Keratinocyte (primary cell): ENCODE results near the gene BACH1. TPM values are rescaled to one million over a fixed set of nuclear protein-coding genes. Genes with fewer than 3 reads are reported as not detected.

ENCODE experiments used
- DNase-seq: peaks from one replicate; pipeline ENCODE4 v3.0.0-alpha.2; 2011; ENCODE audit warnings: low read depth, missing footprints, low spot score
- FAIRE-seq: peaks from 2 replicates; lab custom pipeline; 2011; peaks lifted over from hg19 to GRCh38; lab: Jason Lieb, UNC
- H2AFZ ChIP-seq: 2 replicates; pipeline ENCODE4 v1.6.0; 2012; ENCODE audit warnings: low read length, control low read depth, inconsistent platforms; ENCODE audit not compliant: control insufficient read depth
- H3K27ac ChIP-seq: 2 replicates; pipeline ENCODE4 v1.5.1; 2011; ENCODE audit warnings: low read length; ENCODE audit not compliant: control insufficient read depth, insufficient read depth
- H3K27me3 ChIP-seq: 3 replicates; pipeline ENCODE4 v1.6.0; 2011; ENCODE audit warnings: low read length; ENCODE audit not compliant: control insufficient read depth, insufficient read depth; ENCODE audit errors: extremely low read depth
- H3K36me3 ChIP-seq, 2 experiments: 2 replicates in 1 of 2; 3 replicates in 1 of 2; pipeline ENCODE4 v1.5.1; 2011; ENCODE audit warnings: low read length in 2 of 2, mild to moderate bottlenecking in 1 of 2; ENCODE audit not compliant: control insufficient read depth in 2 of 2, insufficient read depth in 2 of 2; ENCODE audit errors: extremely low read depth in 1 of 2
- H3K4me1 ChIP-seq: 3 replicates; pipeline ENCODE4 v1.5.1; 2011; ENCODE audit warnings: low read length; ENCODE audit not compliant: control insufficient read depth, insufficient read depth; ENCODE audit errors: extremely low read depth
- H3K4me2 ChIP-seq: 3 replicates; pipeline ENCODE4 v1.6.0; 2011; ENCODE audit warnings: low read depth, low read length; ENCODE audit not compliant: control insufficient read depth, insufficient read depth; ENCODE audit errors: extremely low read depth
- H3K4me3 ChIP-seq, 3 experiments: fragments of 200-600 bp in 1 of 3; sonication (generic) in 1 of 3; 2 replicates in 2 of 3; 3 replicates in 1 of 3; pipeline ENCODE4 v1.5.1; 2011 to 2016; ENCODE audit warnings: low read length in 3 of 3, mild to moderate bottlenecking in 3 of 3, control low read depth in 2 of 3, inconsistent platforms in 1 of 3, low read depth in 1 of 3, mixed read lengths in 1 of 3, mixed run types in 1 of 3, moderate library complexity in 1 of 3; ENCODE audit not compliant: control insufficient read depth in 2 of 3, insufficient read depth in 2 of 3; ENCODE audit errors: extremely low read depth in 1 of 3
- H3K79me2 ChIP-seq: 2 replicates; pipeline ENCODE4 v1.6.0; 2012; ENCODE audit warnings: low read length; ENCODE audit not compliant: control insufficient read depth, insufficient read depth
- H3K9ac ChIP-seq: 3 replicates; pipeline ENCODE4 v1.6.0; 2011; ENCODE audit warnings: low read length; ENCODE audit not compliant: control insufficient read depth, insufficient read depth; ENCODE audit errors: extremely low read depth
- H3K9me1 ChIP-seq: 3 replicates; pipeline ENCODE4 v1.6.0; 2011; ENCODE audit warnings: low read length; ENCODE audit not compliant: control insufficient read depth, insufficient read depth; ENCODE audit errors: extremely low read depth
- H3K9me3 ChIP-seq: 2 replicates; pipeline ENCODE4 v1.5.1; 2012; ENCODE audit warnings: low read depth, low read length; ENCODE audit not compliant: control insufficient read depth
- H4K20me1 ChIP-seq: 3 replicates; pipeline ENCODE4 v1.6.0; 2011; ENCODE audit warnings: low read length; ENCODE audit not compliant: control insufficient read depth, insufficient read depth; ENCODE audit errors: extremely low read depth
- CTCF ChIP-seq, 3 experiments: IDR thresholded peaks in 1 of 3; conservative IDR thresholded peaks in 1 of 3; optimal IDR thresholded peaks in 1 of 3; 2 replicates in 2 of 3; 3 replicates in 1 of 3; pipeline versions ENCODE3 to v1.5.1; 2011; ENCODE audit warnings: low read length in 3 of 3, mild to moderate bottlenecking in 3 of 3, moderate library complexity in 2 of 3, control low read depth in 1 of 3, inconsistent platforms in 1 of 3; ENCODE audit not compliant: insufficient read depth in 2 of 3; ENCODE audit errors: extremely low read depth in 1 of 3
- EZH2 ChIP-seq: IDR thresholded peaks from one replicate; pipeline ENCODE4 v1.6.1; 2012; ENCODE audit warnings: inconsistent platforms, mild to moderate bottlenecking, low read length, moderate library complexity
- dilution Hi-C: fragments of 300-500 bp; cut with MboI; formaldehyde crosslinking; loops from one replicate; pipeline ENCODE4 v1.7.0; 2020; ENCODE audit warnings: low sequenced_read_pairs; ENCODE audit not compliant: extremely low pct_ligation_motif_present
- polyA plus RNA-seq, 5 experiments: library from polyadenylated mRNA; depleted of rRNA in 3 of 5; stranded (reverse) in 3 of 5; stranded (forward) in 1 of 5; unstranded in 1 of 5; fragments of >200 nt; gene quantifications; 1 replicate in 1 of 5; 2 replicates in 3 of 5; 3 replicates in 1 of 5; pipeline versions ENCODE4 v1.2.1 to v1.2.3, GENCODE V29; 2011 to 2012; ENCODE audit warnings: missing spikeins in 2 of 5, low read depth in 1 of 5, low replicate concordance in 1 of 5

The BACH1 gene
- polyA plus RNA-seq, 1 donor (not counting 4 experiments of a cell fraction or from before 2014, with no cell fraction given), result 33.1 TPM

- Histone ChIP-seq H3K4me2 (peak overlapping the region; percentile 100), H3K27ac (peak overlapping the region; percentile 100), H3K9ac (peak overlapping the region; percentile 100), H3K9me1 (no peaks in the 10 kb centered on the region), H4K20me1 (peaks cover 13% of the 10 kb centered on the region), H3K79me2 (peaks cover 73% of the 10 kb centered on the region), H3K4me3 (peak overlapping the region; percentile 61 to 100 (median 94)), H3K4me1 (peaks cover 48% of the 10 kb centered on the region), H2AFZ (no peak overlapping the region), H3K27me3 (no peaks in the 10 kb centered on the region), H3K9me3 (no peaks in the 10 kb centered on the region), H3K36me3 (peaks cover 0 to 6% of the 10 kb centered on the region in 2 experiments)
- FAIRE-seq (no peak), DNase-seq (no peak)
- dilution Hi-C loops, result no loop called here
- TF ChIP-seq CTCF (optimal IDR thresholded peaks at IDR 0.05 in 1 of 3, IDR thresholded peaks at IDR 0.05 in 1 of 3, conservative IDR thresholded peaks at IDR 0.05 in 1 of 3; ENCODE audit: extremely low read depth in 1 of 3, insufficient read depth in 2 of 3, low read length in 3 of 3) (no peak), EZH2 (no peak)
Measured at GRCh38 chr21:29301691-29302090, 3.0 kb downstream of the BACH1 start.

- dilution Hi-C loops, result no loop called here
- Histone ChIP-seq H3K4me1 (peaks cover 51% of the 10 kb centered on the region), H2AFZ (no peak overlapping the region), H3K9ac (peak overlapping the region; percentile 100), H4K20me1 (peaks cover 13% of the 10 kb centered on the region), H3K9me1 (no peaks in the 10 kb centered on the region), H3K4me3 (peak overlapping the region; percentile 28 to 100 (median 94)), H3K27me3 (no peaks in the 10 kb centered on the region), H3K27ac (peak overlapping the region; percentile 100), H3K4me2 (peak overlapping the region; percentile 100), H3K79me2 (peaks cover 80% of the 10 kb centered on the region), H3K9me3 (no peaks in the 10 kb centered on the region), H3K36me3 (peaks cover 0 to 6% of the 10 kb centered on the region in 2 experiments)
- DNase-seq (no peak), FAIRE-seq (no peak)
- TF ChIP-seq CTCF (optimal IDR thresholded peaks at IDR 0.05 in 1 of 3, IDR thresholded peaks at IDR 0.05 in 1 of 3, conservative IDR thresholded peaks at IDR 0.05 in 1 of 3; ENCODE audit: extremely low read depth in 1 of 3, insufficient read depth in 2 of 3, low read length in 3 of 3) (no peak), EZH2 (no peak)
Measured at GRCh38 chr21:29302359-29302875, 3.7 kb downstream of the BACH1 start.
